IPS-18c (cell line): ENCODE results near the gene CAPN7.

Experiments used
- H3K4me3 ChIP-seq: 2 replicates; pipeline ENCODE4 v1.7.0; 2013; ENCODE audit warnings: low read depth, mild to moderate bottlenecking, low read length, moderate library complexity; ENCODE audit not compliant: insufficient read depth
- H3K9me3 ChIP-seq: one replicate; pipeline ENCODE4 v1.6.1; 2013; ENCODE audit warnings: mild to moderate bottlenecking, low read length, moderate library complexity; ENCODE audit not compliant: control insufficient read depth, insufficient read depth

Gene CAPN7

DNA sequence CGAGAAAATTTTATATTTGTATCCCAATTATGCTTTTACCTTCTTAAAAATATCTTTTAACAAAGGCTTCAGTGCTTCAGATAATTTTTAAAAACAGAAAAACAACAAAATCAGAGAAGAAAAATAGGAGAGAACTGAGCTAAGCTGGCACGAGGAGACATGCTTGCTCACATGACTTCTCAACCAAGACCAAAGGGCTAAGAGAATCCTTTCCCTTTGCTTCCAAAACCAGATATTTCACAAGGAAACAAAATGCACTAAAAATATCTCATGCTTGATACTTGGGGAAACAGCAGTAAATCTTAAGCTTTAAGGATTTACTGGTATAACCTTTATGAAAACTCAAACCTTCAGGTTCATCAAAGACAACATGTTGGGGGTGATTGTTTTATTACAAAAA, 58.4 kb downstream of the CAPN7 start:
- Histone ChIP-seq H3K9me3 (peaks cover 2% of the 10 kb centered on the region), H3K4me3 (no peak overlapping the region)

DNA sequence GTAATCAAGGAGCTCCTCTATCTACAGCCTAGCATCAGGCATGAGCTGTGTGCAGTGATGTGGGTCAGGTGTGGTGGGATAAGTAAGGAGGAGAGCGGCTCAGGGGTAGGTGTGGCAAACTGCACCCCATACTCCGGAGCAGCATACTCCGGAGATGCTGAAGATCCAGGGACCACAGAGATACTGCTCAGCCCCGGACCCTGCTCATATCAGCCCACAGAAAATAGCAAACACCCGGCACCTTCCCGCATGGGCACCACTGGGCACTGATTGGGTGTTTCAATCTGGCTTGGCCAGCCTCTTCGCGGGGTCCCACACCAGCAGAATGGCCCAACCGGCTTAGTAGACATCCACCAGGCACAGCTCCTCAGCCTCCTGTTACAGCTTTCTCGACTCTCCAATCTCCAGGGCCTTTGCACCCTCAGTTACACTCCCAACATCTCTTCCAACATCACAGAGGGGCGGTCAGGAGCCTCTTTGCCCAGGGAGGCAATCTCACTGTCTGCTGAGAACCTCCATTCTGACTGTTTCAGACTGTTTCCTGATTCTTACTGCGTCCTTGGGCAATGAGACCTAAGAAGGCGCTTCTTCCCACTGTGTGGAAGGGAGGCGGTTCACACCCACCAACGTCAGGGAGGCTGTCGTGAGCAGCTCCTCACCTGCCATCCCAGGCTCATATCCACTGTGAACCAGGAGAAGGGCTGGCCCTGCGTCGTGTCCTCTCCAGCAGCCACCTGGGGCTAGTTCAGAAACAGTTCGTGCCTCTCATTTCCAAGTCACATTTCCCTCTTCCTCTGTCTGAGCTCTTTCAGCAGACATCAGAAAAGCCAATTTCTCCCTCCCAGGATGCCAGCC, 59.8 kb downstream of the CAPN7 start:
- Histone ChIP-seq H3K4me3 (no peak overlapping the region; the same call in 1 of the 2 replicates), H3K9me3 (peaks cover 2% of the 10 kb centered on the region)

DNA sequence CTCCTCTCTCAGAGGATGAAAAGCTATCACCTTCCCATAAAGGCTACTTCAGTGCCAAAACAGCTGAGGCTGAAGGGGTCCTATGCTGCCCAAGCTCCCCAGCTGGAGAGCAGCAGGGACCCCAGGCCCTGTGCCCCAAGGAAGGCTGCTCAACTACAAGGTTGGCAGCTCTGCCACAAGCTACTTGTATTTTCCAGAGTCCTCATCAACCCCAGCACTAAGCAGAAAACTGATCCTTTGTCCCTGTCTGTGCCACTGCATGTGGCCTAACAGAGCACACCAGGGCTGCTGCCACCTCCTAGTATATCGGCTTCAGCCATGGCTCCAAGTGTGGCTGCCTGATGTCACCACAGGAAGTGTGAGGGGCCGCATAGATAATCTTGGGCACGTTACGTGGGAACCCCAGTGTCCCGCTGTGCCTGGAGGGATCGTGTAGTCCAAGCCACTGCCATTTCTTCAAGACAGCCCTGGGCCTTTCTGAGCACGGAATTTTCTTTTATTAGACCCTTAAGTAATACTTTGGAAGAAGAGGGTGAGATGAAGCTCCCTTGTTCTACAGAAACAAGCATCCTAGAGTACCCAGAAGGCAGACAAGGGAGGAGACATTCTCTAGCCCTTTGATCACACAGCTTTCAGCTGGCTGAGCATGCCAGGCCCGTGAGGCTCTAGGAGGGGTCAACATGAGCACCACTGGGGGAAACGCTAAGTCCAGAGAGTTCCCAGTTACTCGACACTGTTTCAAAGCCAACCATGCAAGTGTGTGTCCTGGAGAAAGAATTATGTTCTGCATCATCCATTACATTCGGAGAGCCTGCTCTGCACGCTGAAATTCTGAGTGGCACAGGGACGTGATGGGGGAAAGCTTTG, 60.7 kb downstream of the CAPN7 start:
- peaks cover 2% of the 10 kb centered on the region for H3K9me3 ChIP-seq
- no peak overlapping the region for H3K4me3 ChIP-seq

DNA sequence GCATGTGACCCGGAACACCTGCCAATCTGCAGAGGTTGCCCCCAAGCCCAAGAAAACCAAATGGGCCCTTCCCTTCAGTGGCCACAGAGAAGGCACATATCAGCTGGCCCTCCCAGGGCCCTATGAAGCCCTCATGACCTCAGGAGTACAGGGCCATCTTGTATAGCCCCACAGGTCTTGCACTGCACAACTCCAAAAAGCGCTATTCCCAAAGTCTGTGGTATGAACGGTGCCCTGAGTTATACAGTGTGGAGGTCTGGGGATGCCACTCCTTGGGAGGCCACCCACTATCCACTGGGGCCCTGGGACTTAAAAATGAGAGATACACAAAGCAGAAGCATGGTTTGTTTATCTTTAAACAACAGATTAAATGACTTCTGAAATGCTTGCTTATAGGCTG, 61.5 kb downstream of the CAPN7 start:
- Histone ChIP-seq H3K4me3 (no peak overlapping the region), H3K9me3 (peaks cover 2% of the 10 kb centered on the region)

DNA sequence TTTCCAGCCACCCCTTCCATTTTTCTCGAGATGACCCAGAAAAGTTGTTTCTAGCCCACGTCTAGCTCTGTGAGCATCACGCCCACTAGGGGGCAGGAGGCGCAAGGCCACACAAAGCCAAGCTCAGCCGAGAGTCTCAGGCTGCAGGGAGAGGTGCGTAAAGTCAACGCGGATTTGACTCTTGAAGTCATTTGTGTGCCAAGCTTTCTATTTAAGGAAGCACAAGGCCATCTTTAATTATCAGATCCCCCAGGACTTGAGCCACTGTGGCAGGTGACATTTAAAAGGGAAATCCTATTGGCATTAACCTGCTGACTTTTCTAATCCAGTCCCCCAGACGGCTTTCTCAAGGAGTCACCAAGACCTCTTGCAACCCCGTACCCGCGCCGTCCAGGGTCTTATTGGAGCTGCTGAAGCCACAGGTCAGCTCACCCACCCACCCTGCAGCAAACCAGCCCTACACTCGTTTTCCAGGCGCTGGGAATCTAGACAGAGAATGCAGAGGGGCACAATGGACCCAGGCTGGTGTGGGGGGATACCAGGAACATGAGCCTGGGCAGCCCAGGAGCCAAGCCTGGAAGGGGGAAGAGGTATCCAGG, 62.1 kb downstream of the CAPN7 start:
- Histone ChIP-seq H3K9me3 (peaks cover 2% of the 10 kb centered on the region), H3K4me3 (no peak overlapping the region)

DNA sequence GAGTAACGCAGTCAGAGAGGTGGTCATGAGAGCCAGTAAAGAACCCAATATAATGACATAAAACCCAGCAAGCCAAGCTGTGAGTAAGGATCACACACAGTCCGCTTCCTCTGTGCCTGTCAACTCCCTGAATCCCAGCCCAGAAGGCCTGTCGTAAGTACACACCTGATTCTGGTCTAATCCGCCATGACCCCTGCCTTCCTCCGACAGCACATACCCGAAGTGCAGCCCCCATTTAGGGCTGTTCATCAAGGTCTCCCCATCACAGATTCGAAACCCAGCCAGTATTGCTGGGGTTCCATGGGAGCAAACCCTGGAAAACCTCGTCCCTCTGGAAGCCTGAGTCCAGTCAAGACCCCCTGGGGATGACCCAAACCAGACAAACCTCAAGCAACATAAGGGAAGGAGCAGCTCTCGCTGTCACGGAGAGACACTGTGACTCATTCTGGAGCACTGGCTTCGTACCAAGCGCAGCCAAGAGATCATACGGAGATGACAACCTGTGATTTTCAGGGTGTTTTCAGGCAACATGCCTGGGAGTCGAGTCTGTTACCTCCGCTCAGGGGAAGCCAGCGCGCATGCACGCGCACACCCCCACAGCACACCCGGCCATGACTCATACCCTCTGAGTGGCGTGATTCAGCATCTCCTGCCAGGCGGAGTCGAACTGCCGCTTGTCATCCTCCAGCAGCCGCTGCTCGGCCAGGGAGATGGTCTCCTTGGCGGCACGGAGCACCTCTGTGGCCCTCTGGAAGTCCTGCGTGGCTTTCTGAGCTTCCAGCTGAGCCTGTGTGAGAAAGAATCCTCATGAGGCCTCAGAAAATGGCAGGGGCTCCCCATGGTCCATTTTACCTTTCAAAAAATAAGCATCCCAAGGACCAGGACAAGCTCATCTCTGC, 63.3 kb downstream of the CAPN7 start:
- Histone ChIP-seq H3K9me3 (peaks cover 2% of the 10 kb centered on the region), H3K4me3 (no peak overlapping the region)

DNA sequence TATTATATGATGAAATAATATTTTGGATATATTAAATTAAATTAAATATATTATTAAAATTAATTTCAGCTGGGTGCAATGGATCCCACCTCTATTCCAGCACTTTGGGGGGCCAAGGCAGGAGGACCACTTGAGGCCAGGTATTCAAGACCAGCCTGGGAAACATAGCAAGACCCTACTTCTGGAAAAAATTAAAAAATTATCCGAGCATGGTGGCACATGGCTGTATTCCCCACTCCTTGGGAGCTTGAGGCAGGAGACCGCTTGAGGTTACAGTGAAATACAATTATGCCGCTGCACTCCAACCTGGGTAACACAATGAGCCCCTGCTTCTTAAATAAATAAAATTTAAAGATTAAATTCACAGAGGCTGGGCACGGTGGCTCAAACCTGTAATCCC, 65.0 kb downstream of the CAPN7 start:
- H3K9me3 ChIP-seq: no peaks in the 10 kb centered on the region
- H3K4me3 ChIP-seq: no peak overlapping the region

DNA sequence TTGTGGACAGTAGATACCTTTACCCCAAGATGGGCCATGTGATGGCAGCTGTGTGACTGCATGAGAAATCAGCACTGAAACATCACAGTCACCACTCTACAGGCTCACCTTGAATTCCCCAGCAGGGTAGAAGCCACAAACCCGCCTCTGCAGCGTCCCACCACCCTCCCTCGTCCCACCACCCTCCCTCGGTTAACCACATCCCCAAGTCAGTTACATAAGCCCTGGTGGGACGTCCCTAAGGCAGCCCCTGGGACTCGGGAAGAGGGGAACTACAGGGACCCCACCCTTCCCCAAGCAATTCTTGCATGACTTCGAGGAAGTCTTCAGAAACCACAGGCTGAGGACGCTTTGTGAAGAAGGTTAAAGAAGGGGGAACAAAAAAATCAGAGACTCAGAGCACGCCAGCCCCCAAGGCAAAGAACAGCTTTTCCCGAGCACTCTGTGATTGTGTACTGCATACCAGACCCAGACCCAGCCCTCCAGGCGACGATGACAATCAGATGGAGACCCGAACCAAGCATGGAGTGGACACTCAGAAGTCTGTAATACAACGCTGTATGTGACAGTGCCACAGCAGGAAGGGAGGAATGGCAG, 65.8 kb downstream of the CAPN7 start:
- Histone ChIP-seq H3K9me3 (no peaks in the 10 kb centered on the region), H3K4me3 (no peak overlapping the region)

DNA sequence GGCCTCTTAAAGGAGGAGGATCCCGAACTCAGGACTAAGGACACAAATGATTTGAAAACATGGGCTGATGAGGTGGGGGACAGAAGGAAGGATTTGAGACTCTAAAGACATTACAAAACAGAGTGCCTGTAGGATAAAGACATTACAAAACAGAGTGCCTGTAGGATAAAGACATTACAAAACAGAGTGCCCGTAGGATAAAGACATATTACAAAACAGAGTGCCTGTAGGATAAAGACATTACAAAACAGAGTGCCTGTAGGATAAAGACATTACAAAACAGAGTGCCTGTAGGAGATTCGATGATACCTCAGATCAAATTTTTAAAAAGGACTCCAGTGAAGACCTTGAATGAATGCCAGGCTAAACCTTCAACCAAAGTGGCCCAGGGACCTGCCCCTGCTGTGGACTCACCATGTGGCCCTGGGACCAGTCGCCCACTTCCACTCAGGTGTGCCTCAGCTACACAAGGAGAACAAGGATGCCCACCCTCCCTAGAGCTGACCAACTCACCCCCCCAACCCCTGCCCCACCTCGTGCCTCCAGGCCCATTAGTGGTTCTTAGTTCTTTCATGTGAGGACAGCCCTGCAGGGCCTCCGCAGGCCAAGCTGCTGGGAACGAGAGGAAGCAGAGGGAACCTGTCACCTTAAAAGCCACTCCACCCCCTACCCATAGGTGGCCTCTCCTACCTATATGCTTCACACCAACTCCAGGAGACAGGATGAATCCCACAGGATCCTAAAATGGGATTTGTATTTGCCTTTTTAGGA, 66.6 kb downstream of the CAPN7 start:
- H3K4me3 ChIP-seq: no peak overlapping the region
- no peaks in the 10 kb centered on the region for H3K9me3 ChIP-seq

DNA sequence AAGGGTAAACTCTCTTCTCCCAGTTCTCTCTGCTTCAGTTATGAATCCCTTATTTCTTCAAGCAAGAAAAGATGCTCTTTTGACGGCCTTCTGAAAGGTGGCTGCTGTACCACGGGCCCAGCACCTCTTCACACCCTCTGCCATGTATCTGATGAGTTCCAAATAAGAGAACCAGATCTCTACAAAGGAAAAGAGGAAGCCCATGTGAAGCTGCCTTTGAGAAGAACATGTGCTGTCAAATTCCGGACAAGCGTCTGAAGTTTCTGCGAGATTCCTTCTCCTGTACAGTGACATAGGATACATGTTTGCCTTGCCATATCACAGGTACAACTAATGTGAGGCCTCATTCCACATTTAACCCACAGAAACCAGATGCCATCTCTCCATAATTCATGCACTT, 67.2 kb downstream of the CAPN7 start:
- H3K4me3 ChIP-seq: no peak overlapping the region
- H3K9me3 ChIP-seq: no peaks in the 10 kb centered on the region

DNA sequence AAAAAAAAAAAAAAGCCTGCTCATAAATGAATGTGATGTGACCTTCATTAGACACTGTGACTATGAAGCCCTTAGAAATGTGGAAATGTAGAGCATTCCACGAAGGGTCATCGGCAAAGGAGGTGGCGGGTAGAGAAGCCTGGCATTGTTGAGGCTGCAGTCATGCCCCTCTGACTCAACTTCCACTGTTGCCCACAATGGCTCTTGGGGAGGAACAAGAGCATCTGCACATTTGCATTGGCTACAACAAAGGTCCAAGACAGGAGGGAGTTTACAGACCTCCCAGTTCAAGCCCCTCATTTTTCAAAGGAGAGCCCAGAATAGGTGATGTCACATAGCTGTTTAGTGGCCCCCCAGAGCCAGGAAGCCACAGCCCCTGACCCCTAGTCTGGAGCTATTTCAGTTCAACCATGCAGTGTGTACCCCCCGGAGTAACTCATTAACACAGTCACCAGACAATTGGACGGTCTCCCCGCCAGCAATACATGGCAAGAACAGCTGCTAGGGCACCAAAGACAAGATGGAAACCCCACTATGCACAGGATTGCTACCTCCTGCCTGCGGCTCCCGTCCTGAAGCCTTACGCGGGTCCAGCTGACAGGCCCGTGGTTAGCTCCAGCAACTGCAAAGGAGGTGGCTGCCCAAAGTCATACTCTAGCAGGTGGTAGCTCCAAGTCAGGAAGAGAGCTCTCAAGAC, 70.1 kb downstream of the CAPN7 start:
- Histone ChIP-seq H3K4me3 (no peak overlapping the region), H3K9me3 (no peaks in the 10 kb centered on the region)

DNA sequence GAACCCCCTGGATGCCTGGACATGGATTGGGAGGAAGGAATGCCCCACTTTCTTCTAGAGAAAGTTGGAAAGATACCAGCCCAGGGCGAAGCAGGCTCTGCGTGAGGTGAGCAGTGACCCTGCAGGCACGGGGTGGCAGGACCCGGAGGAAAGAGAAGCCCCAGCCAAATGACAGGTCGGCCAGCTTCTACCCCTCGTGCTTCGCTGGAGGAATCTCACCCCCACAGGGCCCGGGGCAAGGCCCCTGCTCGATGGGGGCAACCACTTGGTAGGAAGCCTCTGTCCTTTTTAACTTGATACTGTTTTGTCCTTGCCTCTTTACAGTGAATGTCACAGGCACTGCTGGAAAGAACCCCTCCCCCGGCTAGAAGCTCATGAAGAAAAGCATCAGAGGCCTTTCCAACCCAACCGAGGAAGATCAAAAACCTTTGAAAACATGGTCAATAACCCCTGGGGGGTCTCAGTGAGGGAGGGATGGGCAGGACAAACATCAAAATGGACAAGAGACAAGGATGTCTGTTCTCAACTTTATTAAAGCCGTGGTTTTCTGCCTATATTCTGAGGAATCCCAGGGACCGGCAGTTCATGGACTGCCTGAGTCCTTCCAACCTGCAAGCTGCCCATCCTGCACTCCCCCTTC, 71.9 kb downstream of the CAPN7 start:
- H3K4me3 ChIP-seq: no peak overlapping the region
- H3K9me3 ChIP-seq: no peaks in the 10 kb centered on the region

DNA sequence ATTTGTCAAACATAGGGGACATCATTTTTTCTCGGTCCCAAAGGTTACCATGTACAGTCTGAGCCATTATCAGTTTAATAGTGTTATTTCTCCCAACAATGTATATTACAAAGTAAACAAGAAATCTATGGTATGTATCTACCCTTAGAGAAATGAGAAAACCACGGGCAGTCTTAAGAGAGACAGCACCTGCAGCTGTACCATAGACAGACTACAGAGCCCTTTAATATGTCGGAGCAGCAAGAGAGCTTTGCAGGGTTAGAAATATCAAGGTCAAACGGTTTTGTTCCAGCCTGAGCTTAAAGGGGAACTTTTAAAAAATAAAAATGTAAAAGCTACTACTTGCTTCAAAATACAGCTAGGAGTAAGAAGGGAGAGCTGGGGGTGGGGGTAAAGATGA, 73.2 kb downstream of the CAPN7 start:
- H3K9me3 ChIP-seq: no peaks in the 10 kb centered on the region

DNA sequence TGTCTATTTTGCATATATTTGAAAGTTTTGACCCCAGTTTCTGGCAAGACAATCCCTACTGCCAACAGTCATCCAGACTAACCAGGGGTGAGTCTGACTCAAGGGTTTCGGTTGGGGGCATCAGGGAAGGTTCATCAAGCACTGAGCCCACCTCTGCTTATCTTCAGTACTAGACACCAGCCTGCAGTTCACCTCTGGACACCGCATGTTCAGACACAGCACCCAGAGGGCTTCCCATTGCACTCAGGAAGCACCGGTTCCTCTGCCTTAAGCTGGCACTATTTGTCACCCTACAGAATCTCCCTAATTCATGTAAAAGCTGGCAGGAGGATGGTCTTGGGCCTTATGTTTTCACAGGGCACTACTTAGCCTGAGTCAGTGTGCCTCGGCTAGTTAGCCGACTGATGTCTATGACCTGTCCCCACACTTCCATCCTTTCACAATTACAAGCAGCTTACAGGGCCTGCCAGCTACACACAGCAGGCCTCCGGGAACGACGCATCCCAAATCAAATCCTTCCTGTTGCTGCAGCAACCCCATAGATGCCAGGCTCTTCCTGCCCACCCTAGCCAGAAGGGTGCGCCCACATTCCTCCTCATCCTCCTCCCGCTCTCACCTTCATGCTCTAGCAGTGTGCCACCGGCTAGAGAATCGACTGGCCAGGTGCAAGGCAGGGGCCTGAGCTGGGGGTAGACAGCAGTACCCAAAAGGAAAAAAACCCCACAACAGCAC, 73.8 kb downstream of the CAPN7 start:
- Histone ChIP-seq H3K9me3 (no peaks in the 10 kb centered on the region), H3K4me3 (no peak overlapping the region)

More for the DNA sequence above, 73.2 kb downstream of the CAPN7 start:
- no peak overlapping the region for H3K4me3 ChIP-seq
